IMR-90 (cell line): ENCODE measurements around the gene EEPD1. TPM values are rescaled to one million over a fixed set of nuclear protein-coding genes. Genes with fewer than 3 reads are reported as not detected.
A peak's percentile ranks its signal among the peaks of the same experiment; 100 is the strongest.

Experiments
- ATAC-seq: fragments of 200-7000 bp; cut with Tn5 transposase; 2 replicates; pipeline ENCODE4 v1.9.1; 2020; ENCODE audit warnings: low read depth, mild to moderate bottlenecking, moderate library complexity
- BruUV-seq: library from RNA; stranded (reverse); fragments of 400-500 nt; replicated peaks from 2 replicates; lab custom pipeline; 2021; lab: Mats Ljungman, UMichigan
- CTCF ChIA-PET: fragments of 300-600 bp; formaldehyde crosslinking; extraction: SDS; loops from one replicate; lab custom pipeline; 2021; ENCODE audit warnings: antibody characterized with exemption; lab: Yijun Ruan, JAX
- POLR2A ChIA-PET: fragments of 300-600 bp; sonication (Branson Sonifier 250); formaldehyde crosslinking; loops from one replicate; lab custom pipeline; 2022; ENCODE audit warnings: antibody characterized with exemption; ENCODE audit not compliant: unreplicated experiment; lab: Charles Lee
- DNase-seq: peaks from one replicate; pipeline ENCODE4 v3.0.0; 2013
- H2AFZ ChIP-seq: replicated peaks from 2 replicates; pipeline ENCODE3; 2013; ENCODE audit warnings: low read length, mild to moderate bottlenecking; ENCODE audit not compliant: poor library complexity
- H2AK5ac ChIP-seq: 2 replicates; pipeline ENCODE4 v1.6.1; 2013; ENCODE audit warnings: low read depth, low read length, inconsistent platforms
- H2AK9ac ChIP-seq: replicated peaks from 2 replicates; pipeline ENCODE3; 2013; ENCODE audit warnings: mild to moderate bottlenecking, low read depth, low read length, moderate library complexity; ENCODE audit not compliant: poor library complexity
- H2BK120ac ChIP-seq: 2 replicates; pipeline ENCODE4 v1.6.1; 2013; ENCODE audit warnings: low read depth, low read length, inconsistent platforms
- H2BK15ac ChIP-seq: 3 replicates; pipeline ENCODE4 v1.6.1; 2013; ENCODE audit warnings: low read depth, low read length, inconsistent platforms
- H2BK20ac ChIP-seq: 2 replicates; pipeline ENCODE4 v1.6.1; 2013; ENCODE audit warnings: low read depth, mild to moderate bottlenecking, inconsistent platforms, low read length, moderate library complexity
- H2BK5ac ChIP-seq: 2 replicates; pipeline ENCODE4 v1.6.1; 2013; ENCODE audit warnings: mild to moderate bottlenecking, low read depth, low read length, inconsistent platforms; ENCODE audit not compliant: poor library complexity, severe bottlenecking
- H3K14ac ChIP-seq: replicated peaks from 2 replicates; pipeline ENCODE4 v1.6.1; 2013; ENCODE audit warnings: low read depth, low read length, inconsistent platforms
- H3K18ac ChIP-seq: 2 replicates; pipeline ENCODE4 v1.6.1; 2013; ENCODE audit warnings: low read depth, low read length, control low read depth
- H3K23ac ChIP-seq: 2 replicates; pipeline ENCODE4 v1.6.1; 2013; ENCODE audit warnings: low read depth, low read length, inconsistent platforms
- H3K27ac ChIP-seq: 2 replicates; pipeline ENCODE4 v1.5.1; 2013; ENCODE audit warnings: mild to moderate bottlenecking, control low read depth, low read length; ENCODE audit not compliant: insufficient read depth
- H3K27me3 ChIP-seq: 2 replicates; pipeline ENCODE4 v1.6.1; 2013; ENCODE audit warnings: low read length; ENCODE audit not compliant: control insufficient read depth, insufficient read depth
- H3K36me3 ChIP-seq: 2 replicates; pipeline ENCODE4 v1.6.1; 2013; ENCODE audit warnings: low read length, mixed read lengths; ENCODE audit not compliant: control insufficient read depth, insufficient read depth
- H3K4ac ChIP-seq: 2 replicates; pipeline ENCODE4 v1.6.1; 2013; ENCODE audit warnings: low read depth, low read length, inconsistent platforms
- H3K4me1 ChIP-seq: 2 replicates; pipeline ENCODE4 v1.6.1; 2013; ENCODE audit warnings: low read length, mixed read lengths; ENCODE audit not compliant: control insufficient read depth, insufficient read depth
- H3K4me2 ChIP-seq: 2 replicates; pipeline ENCODE4 v1.6.1; 2013; ENCODE audit warnings: low read depth, mild to moderate bottlenecking, control low read depth, low read length, moderate library complexity
- H3K4me3 ChIP-seq: 2 replicates; pipeline ENCODE4 v1.5.1; 2013; ENCODE audit warnings: low read depth, mild to moderate bottlenecking, control low read depth, low read length, moderate library complexity; ENCODE audit not compliant: insufficient read depth
- H3K56ac ChIP-seq: 2 replicates; pipeline ENCODE4 v1.6.1; 2013; ENCODE audit warnings: low read length, inconsistent platforms; ENCODE audit not compliant: insufficient read depth; ENCODE audit errors: extremely low read depth
- H3K79me1 ChIP-seq, 2 experiments: 2 replicates each; pipeline ENCODE4 v1.6.1; 2013; ENCODE audit warnings: low read length in 2 of 2, inconsistent platforms in 1 of 2, low read depth in 1 of 2
- H3K9ac ChIP-seq: 2 replicates; pipeline ENCODE4 v1.6.1; 2013; ENCODE audit warnings: low read depth, low read length, control low read depth
- H3K9me1 ChIP-seq: 2 replicates; pipeline ENCODE4 v1.6.1; 2013; ENCODE audit warnings: low read length, inconsistent platforms; ENCODE audit not compliant: insufficient read depth
- H3K9me3 ChIP-seq: 2 replicates; pipeline ENCODE4 v1.6.1; 2013; ENCODE audit warnings: low read length; ENCODE audit not compliant: control insufficient read depth, insufficient read depth
- H4K20me1 ChIP-seq: 2 replicates; pipeline ENCODE4 v1.6.1; 2013; ENCODE audit warnings: low read length, inconsistent platforms; ENCODE audit not compliant: insufficient read depth
- H4K5ac ChIP-seq: 2 replicates; pipeline ENCODE4 v1.6.1; 2013; ENCODE audit warnings: mild to moderate bottlenecking, low read depth, low read length, control low read depth
- H4K8ac ChIP-seq, 2 experiments: 2 replicates each; pipeline ENCODE4 v1.6.1; 2013; ENCODE audit warnings: low read depth in 2 of 2, low read length in 2 of 2, control low read depth in 1 of 2, inconsistent platforms in 1 of 2
- H4K91ac ChIP-seq: 2 replicates; pipeline ENCODE4 v1.6.1; 2013; ENCODE audit warnings: low read depth, low read length, inconsistent platforms; ENCODE audit not compliant: insufficient read depth
- BHLHE40 ChIP-seq: fragments of 150-350 bp; IDR thresholded peaks from 2 replicates; pipeline ENCODE4 v1.6.1; 2016; ENCODE audit warnings: mild to moderate bottlenecking, low read depth, low read length
- WGBS, 2 experiments: methylation state at CpG; one replicate each; pipeline versions ENCODE4 v1.1.5 to v1.1.7; 2013; ENCODE audit warnings: missing lambda C conversion rate in 2 of 2; ENCODE audit not compliant: insufficient read length in 1 of 2; ENCODE audit errors: extremely low coverage in 2 of 2; 5-methylcytosine and 5-hydroxymethylcytosine counted together
- dilution Hi-C: fragments of 300-500 bp; cut with HindIII; formaldehyde crosslinking; loops from one replicate; pipeline ENCODE4 v1.14.3; 2018; ENCODE audit warnings: low sequenced_read_pairs; ENCODE audit not compliant: unreplicated experiment
- in situ Hi-C: fragments of 300-500 bp; cut with MboI; formaldehyde crosslinking; loops from 3 replicates; pipeline ENCODE4 v1.14.3; 2019; ENCODE audit warnings: low sequenced_read_pairs, inconsistent platforms, mixed read lengths
- intact Hi-C: fragments of 100-400 bp; cut with micrococcal nuclease; formaldehyde crosslinking; loops from 2 replicates; pipeline ENCODE4 v1.10.0; 2022
- polyA plus RNA-seq, 3 experiments: library from polyadenylated mRNA; depleted of rRNA; stranded (reverse); fragments of >200 nt; gene quantifications; 2 replicates each; pipeline ENCODE4 v1.2.3, GENCODE V29; 2012; ENCODE audit warnings: low replicate concordance in 1 of 3
- total RNA-seq: library from RNA; depleted of rRNA; stranded (reverse); fragments of >200 nt; gene quantifications from 2 replicates; pipeline ENCODE4 v1.2.3, GENCODE V29; 2012

EEPD1 gene
- total and polyA plus RNA-seq, 2 of the 4 experiments (the other 2 are of a cell fraction), result 7.3 to 15.2 TPM

GRCh38 chr7:36283711-36284130 is 130.7 kb downstream of the EEPD1 start:
- in situ Hi-C loops, result no loop called here
- no peak overlapping the region for H2AK9ac ChIP-seq
- no peak overlapping the region for H3K9ac ChIP-seq
- intact Hi-C loops, result loop anchor here (5.0 kb wide), 1 partner anchor 76 kb away; no protein-coding TSS in a partner anchor
- H2BK120ac ChIP-seq, result no peak overlapping the region
- H3K27ac ChIP-seq, result no peak overlapping the region
- H2AK5ac ChIP-seq, result peak overlapping the region; percentile 32; the same call in 1 of the 2 replicates
- dilution Hi-C loops, result no loop called here
- no peak for TF ChIP-seq BHLHE40
- no peak overlapping the region for H3K4me2 ChIP-seq
- H3K23ac ChIP-seq, result no peak overlapping the region
- no peak overlapping the region for H3K4me3 ChIP-seq
- no peak overlapping the region for H4K5ac ChIP-seq
- no peak overlapping the region for H3K18ac ChIP-seq
- H4K20me1 ChIP-seq, result no peaks in the 10 kb centered on the region
- ATAC-seq (no peak), DNase-seq (no peak)
- no peak overlapping the region for H3K14ac ChIP-seq
- H2BK15ac ChIP-seq, result 0 out of 3 replicates have a peak overlapping the region, but pooled peaks have one; percentile 13
- no peak overlapping the region for H4K8ac ChIP-seq
- no peak overlapping the region for H2AFZ ChIP-seq
- POLR2A ChIA-PET, result no interaction called here
- H2BK20ac ChIP-seq, result no peak overlapping the region
- no peak overlapping the region for H3K56ac ChIP-seq
- no peak overlapping the region for H4K91ac ChIP-seq
- H3K9me1 ChIP-seq, result peaks cover 19% of the 10 kb centered on the region
- peaks cover 5 to 20% of the 10 kb centered on the region in 2 experiments; a peak in 2 of 4 replicates for H3K79me1 ChIP-seq
- WGBS, 2 experiments, result no CpG with 5 or more reads among the region's 7 CpGs
- no peak overlapping the region for H3K4ac ChIP-seq
- H2BK5ac ChIP-seq, result no peak overlapping the region
- CTCF ChIA-PET, result interaction anchor here (1.3 kb wide), 1 partner anchor 8 kb away, joined by 3 read pairs; no protein-coding TSS in a partner anchor
- H3K27me3 ChIP-seq, result no peaks in the 10 kb centered on the region
- peaks cover 13% of the 10 kb centered on the region; the same call in 1 of the 2 replicates for H3K36me3 ChIP-seq
- H3K4me1 ChIP-seq, result peaks cover 30% of the 10 kb centered on the region
- no peaks in the 10 kb centered on the region for H3K9me3 ChIP-seq
- BruUV-seq, result no TSS peak
